Hypothalamus (tissue), 51 donors: ENCODE measurements around the gene CYP2E1.
"Not testable (repeated sequence)": the region's sequence is repeated elsewhere in the genome, so short reads cannot be mapped to it uniquely, and the experiment has no call there.

ENCODE experiments used
- DNase-seq, 51 donors: peaks; one replicate each; lab custom pipeline; 2025; lab: John Stamatoyannopoulos, UW

Gene CYP2E1

GRCh38 chr10:133568831-133569527 is 41.8 kb downstream of the CYP2E1 start:
- DNase-seq: not testable (repeated sequence)

- DNase-seq: not testable (repeated sequence)
Measured at GRCh38 chr10:133569801-133570200, 42.6 kb downstream of the CYP2E1 start.

- DNase-seq: not testable (repeated sequence)
Measured at GRCh38 chr10:133572055-133572454, 44.9 kb downstream of the CYP2E1 start.

- DNase-seq: not testable (repeated sequence)
Measured at GRCh38 chr10:133573460-133573859, 46.3 kb downstream of the CYP2E1 start.

GRCh38 chr10:133577037-133577436 is 49.9 kb downstream of the CYP2E1 start:
- DNase-seq: not testable (repeated sequence)
